H9 (cell line): ENCODE data around the gene CROCC. TPM values are rescaled to one million over a fixed set of nuclear protein-coding genes. Genes with fewer than 3 reads are reported as not detected.

ENCODE experiments used
- DNase-seq: peaks from one replicate; pipeline ENCODE4 v3.0.0-alpha.2; 2017
- H2AFZ ChIP-seq: one replicate; pipeline ENCODE4 v1.6.1; 2013; ENCODE audit warnings: mild to moderate bottlenecking, low read length, control low read depth, moderate library complexity
- H2AK5ac ChIP-seq: 2 replicates; pipeline ENCODE4 v1.6.1; 2013; ENCODE audit warnings: low read length, control low read depth, mixed read lengths; ENCODE audit not compliant: insufficient read length
- H2BK120ac ChIP-seq: one replicate; pipeline ENCODE4 v1.6.1; 2013; ENCODE audit warnings: low read depth, mild to moderate bottlenecking, low read length, control low read depth, inconsistent platforms; ENCODE audit not compliant: poor library complexity, severe bottlenecking
- H2BK12ac ChIP-seq: 2 replicates; pipeline ENCODE4 v1.6.1; 2013; ENCODE audit warnings: low read length, control low read depth, mixed read lengths, low read depth; ENCODE audit not compliant: insufficient read length
- H2BK15ac ChIP-seq: 2 replicates; pipeline ENCODE4 v1.6.1; 2013; ENCODE audit warnings: low read depth, low read length, control low read depth
- H2BK20ac ChIP-seq: one replicate; pipeline ENCODE4 v1.6.1; 2013; ENCODE audit warnings: low read depth, mild to moderate bottlenecking, low read length, control low read depth, inconsistent platforms; ENCODE audit not compliant: poor library complexity, severe bottlenecking
- H2BK5ac ChIP-seq: 2 replicates; pipeline ENCODE4 v1.6.1; 2013; ENCODE audit warnings: low read length, control low read depth, mixed read lengths; ENCODE audit not compliant: insufficient read length
- H3K14ac ChIP-seq: 2 replicates; pipeline ENCODE4 v1.6.1; 2013; ENCODE audit warnings: low read length, control low read depth; ENCODE audit not compliant: insufficient read depth
- H3K18ac ChIP-seq: 2 replicates; pipeline ENCODE4 v1.6.1; 2013; ENCODE audit warnings: low read depth, mild to moderate bottlenecking, mixed read lengths, low read length, control low read depth; ENCODE audit not compliant: insufficient read length
- H3K23ac ChIP-seq: 2 replicates; pipeline ENCODE4 v1.6.1; 2013; ENCODE audit warnings: low read length, control low read depth, mixed read lengths, low read depth; ENCODE audit not compliant: insufficient read length
- H3K23me2 ChIP-seq: 2 replicates; pipeline ENCODE4 v1.6.1; 2013; ENCODE audit warnings: low read depth, mild to moderate bottlenecking, mixed read lengths, low read length, control low read depth; ENCODE audit not compliant: insufficient read length, poor library complexity, severe bottlenecking
- H3K27ac ChIP-seq: 2 replicates; pipeline ENCODE4 v1.5.1; 2013; ENCODE audit warnings: low read length, control low read depth, mixed read lengths, low read depth; ENCODE audit not compliant: insufficient read length
- H3K27me3 ChIP-seq: 2 replicates; pipeline ENCODE4 v1.6.1; 2013; ENCODE audit warnings: low read length, control low read depth, inconsistent platforms; ENCODE audit not compliant: insufficient read depth
- H3K4ac ChIP-seq: 2 replicates; pipeline ENCODE4 v1.6.1; 2013; ENCODE audit warnings: low read depth, mild to moderate bottlenecking, control low read depth, inconsistent platforms, low read length, moderate library complexity
- H3K4me1 ChIP-seq: 2 replicates; pipeline ENCODE4 v1.6.1; 2013; ENCODE audit warnings: low read length, control low read depth, inconsistent platforms; ENCODE audit not compliant: insufficient read depth
- H3K4me2 ChIP-seq: 2 replicates; pipeline ENCODE4 v1.6.1; 2013; ENCODE audit warnings: low read length, control low read depth, mixed read lengths; ENCODE audit not compliant: insufficient read length, insufficient read depth
- H3K56ac ChIP-seq: 2 replicates; pipeline ENCODE4 v1.6.1; 2013; ENCODE audit warnings: low read depth, mild to moderate bottlenecking, mixed read lengths, low read length, control low read depth; ENCODE audit not compliant: insufficient read length
- H3K79me1 ChIP-seq: 2 replicates; pipeline ENCODE4 v1.6.1; 2013; ENCODE audit warnings: low read depth, mild to moderate bottlenecking, moderate library complexity, low read length, control low read depth, inconsistent platforms; ENCODE audit not compliant: insufficient read depth, poor library complexity, severe bottlenecking
- H3K79me2 ChIP-seq: 2 replicates; pipeline ENCODE4 v1.6.1; 2013; ENCODE audit warnings: low read length, control low read depth, inconsistent platforms; ENCODE audit not compliant: insufficient read depth
- H3K9ac ChIP-seq: 2 replicates; pipeline ENCODE4 v1.6.1; 2013; ENCODE audit warnings: low read length, control low read depth, mixed read lengths; ENCODE audit not compliant: insufficient read length; ENCODE audit errors: extremely low read depth
- H3K9me3 ChIP-seq: one replicate; pipeline ENCODE4 v1.6.1; 2013; ENCODE audit warnings: low read depth, low read length, inconsistent platforms; ENCODE audit not compliant: control insufficient read depth
- H3T11ph ChIP-seq: one replicate; pipeline ENCODE4 v1.6.1; 2013; ENCODE audit warnings: mild to moderate bottlenecking, low read length, control low read depth, inconsistent platforms
- H4K20me1 ChIP-seq: one replicate; pipeline ENCODE4 v1.6.1; 2013; ENCODE audit not compliant: control insufficient read depth, insufficient read length, insufficient read depth
- H4K5ac ChIP-seq: 2 replicates; pipeline ENCODE4 v1.6.1; 2013; ENCODE audit warnings: low read depth, mild to moderate bottlenecking, mixed read lengths, low read length, control low read depth; ENCODE audit not compliant: insufficient read length
- H4K8ac ChIP-seq: replicated peaks from 2 replicates; pipeline ENCODE4 v1.6.1; 2013; ENCODE audit warnings: low read length, control low read depth, mixed read lengths, low read depth; ENCODE audit not compliant: insufficient read length
- H4K91ac ChIP-seq: 2 replicates; pipeline ENCODE4 v1.6.1; 2013; ENCODE audit warnings: low read depth, mild to moderate bottlenecking, moderate library complexity, mixed read lengths, low read length, control low read depth; ENCODE audit not compliant: insufficient read length
- H3K27ac Mint-ChIP-seq, 3 experiments: 2 replicates in 2 of 3; 3 replicates in 1 of 3; pipeline ENCODE4 v1.8.0; 2020 to 2021; ENCODE audit warnings: mixed read lengths in 3 of 3, mild to moderate bottlenecking in 1 of 3, moderate library complexity in 1 of 3
- H3K27me3 Mint-ChIP-seq: 2 replicates; pipeline ENCODE4 v1.8.0; 2021; ENCODE audit warnings: low read depth, mild to moderate bottlenecking, moderate library complexity, mixed read lengths
- H3K36me3 Mint-ChIP-seq, 3 experiments: 2 replicates in 2 of 3; 3 replicates in 1 of 3; pipeline ENCODE4 v1.8.0; 2020 to 2021; ENCODE audit warnings: low read depth in 3 of 3, mixed read lengths in 3 of 3; ENCODE audit not compliant: insufficient read depth in 1 of 3
- H3K4me1 Mint-ChIP-seq, 2 experiments: 2 replicates each; pipeline ENCODE4 v1.8.0; 2020; ENCODE audit warnings: mixed read lengths in 2 of 2
- H3K4me3 Mint-ChIP-seq, 2 experiments: 2 replicates in 1 of 2; 3 replicates in 1 of 2; pipeline ENCODE4 v1.8.0; 2020 to 2021; ENCODE audit warnings: mild to moderate bottlenecking in 2 of 2, mixed read lengths in 2 of 2, moderate library complexity in 1 of 2
- H3K9me3 Mint-ChIP-seq, 2 experiments: 2 replicates in 1 of 2; 3 replicates in 1 of 2; pipeline ENCODE4 v1.8.0; 2020; ENCODE audit warnings: mild to moderate bottlenecking in 2 of 2, mixed read lengths in 2 of 2, moderate library complexity in 1 of 2
- CTCF ChIP-seq: fragments of 200-600 bp; sonication (generic); conservative IDR thresholded peaks from 3 replicates; pipeline ENCODE4 v1.8.0; 2021; ENCODE audit warnings: antibody characterized with exemption, mild to moderate bottlenecking
- WGBS: extraction: QIAGEN DNeasy Blood & Tissue Kit; methylation state at CpG from one replicate; pipeline ENCODE4 v1.1.7; 2013; ENCODE audit warnings: missing lambda C conversion rate, low lambda C conversion rate, mixed read lengths; ENCODE audit not compliant: insufficient read length; ENCODE audit errors: extremely low coverage; 5-methylcytosine and 5-hydroxymethylcytosine counted together
- total RNA-seq: library from RNA; stranded (reverse); gene quantifications from 2 replicates; pipeline ENCODE4 v1.2.1, GENCODE V29; 2021

CROCC gene
- total RNA-seq, 1 experiment from 2014 or later = 40.7 TPM

GRCh38 chr1:16967962-16968361 lies 46.2 kb downstream of the CROCC start:
- Histone ChIP-seq H3K9ac (no peak overlapping the region), H2BK12ac (no peak overlapping the region), H4K5ac (no peak overlapping the region), H2AK5ac (no peak overlapping the region), H2BK20ac (no peak overlapping the region), H2AFZ (no peak overlapping the region), H2BK120ac (no peak overlapping the region), H3K27ac (no peak overlapping the region), H3K4me1 (no peaks in the 10 kb centered on the region), H3K23me2 (no peaks in the 10 kb centered on the region), H3T11ph (no peak overlapping the region), H3K79me2 (no peaks in the 10 kb centered on the region), H2BK5ac (no peak overlapping the region), H3K79me1 (no peaks in the 10 kb centered on the region), H4K8ac (no peak overlapping the region), H3K27me3 (no peaks in the 10 kb centered on the region), H3K4me2 (no peak overlapping the region), H4K91ac (no peak overlapping the region), H3K4ac (no peak overlapping the region), H3K56ac (no peak overlapping the region), H2BK15ac (no peak overlapping the region), H3K23ac (no peak overlapping the region), H3K14ac (no peak overlapping the region), H3K18ac (no peak overlapping the region), H3K9me3 (no peaks in the 10 kb centered on the region), H4K20me1 (no peaks in the 10 kb centered on the region)
- Mint-ChIP-seq H3K27me3 (no peaks in the 10 kb centered on the region), H3K4me3 (no peak overlapping the region), H3K36me3 (peaks cover 23 to 47% (median 38%) of the 10 kb centered on the region in 3 experiments), H3K9me3 (no peaks in the 10 kb centered on the region), H3K27ac (no peak overlapping the region), H3K4me1 (peaks cover 7 to 21% of the 10 kb centered on the region in 2 experiments)
- WGBS = no CpG with 5 or more reads among the region's 21 CpGs
- no peak for TF ChIP-seq CTCF
- no peak for DNase-seq
